ENCODE data around the gene FCGR3B.
"Not testable (repeated sequence)": the region's sequence is repeated elsewhere in the genome, so short reads cannot be mapped to it uniquely, and the experiment has no call there.

DNA sequence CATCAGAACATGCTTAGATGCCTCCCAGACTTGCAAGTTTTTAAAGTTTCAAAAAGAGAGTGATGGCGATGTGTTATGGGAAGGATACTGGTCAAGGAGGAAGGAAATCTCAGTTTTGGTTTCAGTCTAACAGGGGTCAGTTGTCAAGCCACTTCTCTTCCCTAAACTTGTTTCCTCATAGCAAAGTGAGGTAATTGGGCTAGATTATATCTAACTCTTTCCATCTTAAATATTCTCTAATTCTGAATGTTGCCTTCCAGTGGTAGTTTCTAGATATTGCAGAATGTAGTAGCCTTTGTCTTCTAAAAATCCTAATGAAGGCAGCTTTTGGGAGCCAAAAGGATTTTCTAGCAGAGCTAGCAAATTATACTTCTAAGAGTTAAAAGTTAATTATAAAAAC, 11.7 kb upstream of the FCGR3B start:
- TF ChIP-seq EZH2 (IDR thresholded peaks at IDR 0.05; ENCODE audit: borderline replicate concordance, low read length) = not testable (repeated sequence)
- TF ChIP-seq, protein P1, sequence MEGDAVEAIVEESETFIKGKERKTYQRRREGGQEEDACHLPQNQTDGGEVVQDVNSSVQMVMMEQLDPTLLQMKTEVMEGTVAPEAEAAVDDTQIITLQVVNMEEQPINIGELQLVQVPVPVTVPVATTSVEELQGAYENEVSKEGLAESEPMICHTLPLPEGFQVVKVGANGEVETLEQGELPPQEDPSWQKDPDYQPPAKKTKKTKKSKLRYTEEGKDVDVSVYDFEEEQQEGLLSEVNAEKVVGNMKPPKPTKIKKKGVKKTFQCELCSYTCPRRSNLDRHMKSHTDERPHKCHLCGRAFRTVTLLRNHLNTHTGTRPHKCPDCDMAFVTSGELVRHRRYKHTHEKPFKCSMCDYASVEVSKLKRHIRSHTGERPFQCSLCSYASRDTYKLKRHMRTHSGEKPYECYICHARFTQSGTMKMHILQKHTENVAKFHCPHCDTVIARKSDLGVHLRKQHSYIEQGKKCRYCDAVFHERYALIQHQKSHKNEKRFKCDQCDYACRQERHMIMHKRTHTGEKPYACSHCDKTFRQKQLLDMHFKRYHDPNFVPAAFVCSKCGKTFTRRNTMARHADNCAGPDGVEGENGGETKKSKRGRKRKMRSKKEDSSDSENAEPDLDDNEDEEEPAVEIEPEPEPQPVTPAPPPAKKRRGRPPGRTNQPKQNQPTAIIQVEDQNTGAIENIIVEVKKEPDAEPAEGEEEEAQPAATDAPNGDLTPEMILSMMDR (IDR thresholded peaks at IDR 0.05; ENCODE audit: low read length) = peak; percentile 21; the same call in 1 of the 2 replicates
